H1 (cell line): ENCODE measurements around the gene TMUB1. TPM values are rescaled to one million over a fixed set of nuclear protein-coding genes. Genes with fewer than 3 reads are reported as not detected.

Experiments used
- RNF2 ChIP-seq: fragments of 200-900, 300-1000 bp; sonication (generic); IDR thresholded peaks from 2 replicates; pipeline ENCODE4 v1.7.1; 2016; ENCODE audit warnings: borderline replicate concordance, low read depth, mild to moderate bottlenecking, antibody characterized with exemption, low read length; ENCODE audit not compliant: poor library complexity, severe bottlenecking; ENCODE audit errors: missing control alignments
- SUZ12 ChIP-seq: fragments of 200-600 bp; sonication (generic); IDR thresholded peaks from 2 replicates; pipeline ENCODE4 v1.6.1; 2012; ENCODE audit warnings: mild to moderate bottlenecking, inconsistent platforms, low read length, moderate library complexity, mixed read lengths
- polyA plus RNA-seq, 7 experiments: library from polyadenylated mRNA; depleted of rRNA in 3 of 7; stranded (reverse) in 5 of 7; unstranded in 2 of 7; fragments of >200 nt in 5 of 7; fragments of 200-250 nt in 2 of 7; gene quantifications; 1 replicate in 5 of 7; 2 replicates in 1 of 7; 4 replicates in 1 of 7; pipeline versions ENCODE4 v1.2.1 to v1.2.3, GENCODE V29; 2011 to 2013; ENCODE audit warnings: missing spikeins in 2 of 7, mixed read lengths in 2 of 7
- total RNA-seq: library from RNA; stranded (reverse); fragmentation: NEBNext Ultra II Directional; extraction: Animal tissue kit (Norgen Biotek cat#: 25700); gene quantifications from 2 replicates; pipeline ENCODE4 v1.2.1, GENCODE V29; 2021

The TMUB1 gene
- total and polyA plus RNA-seq, 2 of the 8 experiments (the other 6 are each of a cell fraction or from before 2014, with no cell fraction given) = 41.4 to 56.2 TPM

- TF ChIP-seq SUZ12 = no peak
- no peak for TF ChIP-seq RNF2
Measured at GRCh38 chr7:151040616-151041375, 42.5 kb downstream of the TMUB1 start (continued).
